HG03460 (cell line): ENCODE data around the gene ASCC3.

Experiments
- ATAC-seq: cut with Tn5 transposase; IDR thresholded peaks from one replicate; pipeline ENCODE4 v1.9.1; 2021; ENCODE audit not compliant: unreplicated experiment

Gene ASCC3

DNA sequence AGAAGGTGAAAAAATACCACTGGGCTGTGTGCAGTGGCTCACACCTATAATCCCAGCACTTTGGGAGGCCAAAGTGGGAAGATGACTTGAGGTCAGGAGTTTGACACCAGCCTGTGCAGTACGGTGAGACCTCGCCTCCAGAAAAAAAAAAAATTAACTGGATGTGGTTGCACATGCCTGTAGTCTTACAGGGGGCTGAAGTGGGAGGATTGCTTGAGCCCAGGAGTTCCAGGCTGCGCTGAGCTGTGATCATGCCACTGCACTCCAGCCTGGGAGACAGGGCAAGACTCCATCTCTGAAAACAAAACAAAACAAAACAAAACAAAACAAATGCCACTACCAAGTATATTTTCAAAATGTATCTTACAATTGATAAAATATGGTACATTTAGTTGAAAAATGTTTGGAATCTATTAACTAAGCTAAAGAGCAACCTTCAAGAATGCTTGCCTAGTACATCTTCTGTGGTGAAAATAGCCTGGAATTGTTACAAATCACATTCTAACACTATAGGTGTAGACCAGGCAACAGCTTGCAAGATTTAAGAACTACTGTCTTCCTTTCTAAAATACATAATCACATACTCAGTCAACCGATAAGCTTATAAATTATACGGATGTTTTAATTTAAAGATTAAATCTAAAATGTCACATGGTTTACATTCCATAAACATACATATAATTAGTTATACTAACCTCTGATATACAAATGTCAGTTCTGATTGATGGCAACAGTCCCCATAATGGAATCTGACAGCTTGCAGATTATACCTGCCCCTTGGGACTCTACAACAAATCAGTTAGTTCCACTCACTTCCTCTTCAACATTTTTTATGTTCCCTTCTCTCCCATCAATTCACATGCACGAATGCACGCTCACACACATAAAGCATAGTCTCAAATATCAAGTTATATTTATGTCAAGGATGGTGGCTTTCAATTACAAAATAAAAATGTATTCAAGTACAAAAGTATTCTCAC, 150.8 kb downstream of the ASCC3 start:
- ATAC-seq = no peak

DNA sequence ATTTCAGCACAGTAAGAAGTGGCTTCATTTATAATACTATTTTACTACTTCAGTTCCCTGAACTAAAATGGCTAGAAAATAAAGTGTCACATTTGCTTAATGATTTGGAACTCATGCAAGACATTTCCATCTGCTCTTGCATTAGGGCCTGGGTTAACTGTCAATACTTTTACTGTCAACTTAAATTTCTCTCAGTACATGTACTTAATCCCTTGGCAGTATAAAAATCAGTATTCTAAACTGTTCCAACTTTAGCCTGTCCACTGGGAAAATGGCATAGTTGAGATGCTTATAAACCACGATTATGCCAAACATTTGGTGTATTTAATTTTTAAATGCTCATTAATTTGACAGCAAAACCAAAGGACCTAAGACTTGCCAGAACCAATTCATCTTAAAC, 154.5 kb downstream of the ASCC3 start:
- no peak for ATAC-seq

- no peak for ATAC-seq
Observed at GRCh38 chr6:100724696-100725095, 156.4 kb downstream of the ASCC3 start.

- ATAC-seq = no peak
Observed at GRCh38 chr6:100724222-100724621, 156.9 kb downstream of the ASCC3 start.

DNA sequence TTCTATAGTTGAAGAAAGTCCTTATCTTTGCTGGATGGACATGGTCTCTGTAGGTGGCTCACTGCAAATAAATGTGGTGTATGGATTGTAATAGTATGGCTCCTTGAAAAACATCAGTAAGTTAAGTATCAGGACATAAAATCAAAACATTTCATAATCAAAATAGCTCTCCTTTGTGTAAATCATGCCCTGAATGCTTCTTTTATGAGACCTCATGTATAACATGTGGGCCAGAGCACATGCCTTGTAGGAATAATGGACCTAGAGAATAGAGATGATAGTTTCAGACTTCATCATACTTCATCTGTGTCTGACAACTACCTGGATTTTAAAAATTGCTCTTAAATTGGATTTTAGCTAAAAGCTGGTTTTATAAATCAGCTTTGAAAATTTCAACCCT, 159.9 kb downstream of the ASCC3 start:
- ATAC-seq = no peak

- ATAC-seq = no peak
Observed at GRCh38 chr6:100719883-100720682, 161.0 kb downstream of the ASCC3 start.

GRCh38 chr6:100712997-100713396, 168.1 kb downstream of the ASCC3 start:
- ATAC-seq = no peak

DNA sequence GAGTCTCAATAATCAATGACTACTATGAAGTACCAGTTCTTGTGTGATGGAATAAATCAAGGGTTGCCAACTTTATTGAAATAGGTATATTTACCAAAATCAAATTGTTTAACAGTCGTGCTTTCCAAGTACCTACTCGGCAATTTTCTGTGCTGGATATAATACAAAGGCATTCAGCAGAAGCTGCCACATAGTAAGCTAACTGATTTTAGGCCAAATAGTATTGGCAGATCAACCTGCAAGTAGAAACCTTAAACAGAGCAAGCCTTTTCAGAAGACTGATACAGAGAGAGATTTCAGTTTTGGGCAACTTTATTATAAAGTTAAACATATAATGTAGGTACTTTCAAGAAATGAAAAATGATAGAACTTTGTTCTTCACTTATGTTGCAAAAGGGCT, 174.6 kb downstream of the ASCC3 start:
- ATAC-seq = no peak

DNA sequence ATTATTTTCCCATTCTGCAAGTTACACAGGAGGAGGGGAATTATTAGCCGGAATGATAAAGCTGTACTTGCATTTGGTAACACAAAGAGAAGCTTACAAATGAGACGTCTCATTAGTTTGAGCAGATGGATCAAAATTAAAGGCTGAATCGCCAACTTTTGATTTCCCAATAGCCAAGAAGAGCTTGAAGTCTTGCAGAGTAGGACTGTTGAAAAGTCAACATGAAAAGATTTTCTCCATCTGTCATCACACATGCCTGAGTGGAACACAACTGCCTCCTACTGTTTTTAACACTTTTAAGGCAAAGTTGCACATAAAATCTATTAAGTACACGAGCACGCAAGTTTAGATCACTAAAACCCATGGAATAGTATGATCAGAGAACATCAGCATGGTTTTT, 176.2 kb downstream of the ASCC3 start:
- ATAC-seq = no peak

- ATAC-seq = no peak
Observed at GRCh38 chr6:100701728-100702127, 179.4 kb downstream of the ASCC3 start.

DNA sequence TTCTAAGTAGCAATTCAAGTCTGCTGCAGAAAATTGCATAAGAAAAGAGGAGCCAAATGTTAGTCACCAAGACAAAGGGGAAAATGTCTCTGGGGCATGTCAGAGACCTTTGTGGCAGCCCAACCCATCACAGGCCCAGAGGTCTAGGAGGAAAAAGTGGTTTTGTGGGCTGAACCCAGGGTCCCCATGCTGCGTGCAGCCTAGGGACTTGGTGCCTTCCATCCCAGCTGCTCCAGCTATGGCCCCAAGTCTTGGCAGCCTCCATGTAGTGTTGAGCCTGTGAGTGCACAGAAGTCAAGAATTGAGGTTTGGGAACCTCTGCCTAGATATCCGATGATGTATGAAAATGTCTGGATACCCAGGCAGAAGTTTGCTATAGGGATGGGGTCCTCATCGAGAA, 181.1 kb downstream of the ASCC3 start:
- no peak for ATAC-seq

DNA sequence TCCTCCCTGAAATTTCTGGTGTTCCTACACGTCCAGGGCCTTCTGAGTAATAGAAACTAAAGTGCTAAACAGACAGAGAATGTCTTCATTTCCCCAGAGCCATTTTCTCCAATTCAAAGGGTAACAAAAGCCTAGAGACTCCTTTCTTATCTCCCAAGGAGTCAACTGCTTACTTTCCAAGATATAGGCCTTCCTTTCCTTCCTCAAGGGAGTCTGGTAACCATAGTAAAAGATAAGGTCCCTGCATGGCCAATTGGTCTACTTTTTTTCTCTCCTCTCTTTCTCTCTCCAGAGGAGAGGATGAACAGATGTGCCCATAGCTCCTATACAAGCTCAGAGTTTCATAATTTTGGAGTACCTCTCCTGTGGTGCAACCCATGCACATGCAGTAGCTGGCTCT, 185.7 kb downstream of the ASCC3 start:
- no peak for ATAC-seq

GRCh38 chr6:100693249-100693927, 187.7 kb downstream of the ASCC3 start:
- ATAC-seq = no peak

DNA sequence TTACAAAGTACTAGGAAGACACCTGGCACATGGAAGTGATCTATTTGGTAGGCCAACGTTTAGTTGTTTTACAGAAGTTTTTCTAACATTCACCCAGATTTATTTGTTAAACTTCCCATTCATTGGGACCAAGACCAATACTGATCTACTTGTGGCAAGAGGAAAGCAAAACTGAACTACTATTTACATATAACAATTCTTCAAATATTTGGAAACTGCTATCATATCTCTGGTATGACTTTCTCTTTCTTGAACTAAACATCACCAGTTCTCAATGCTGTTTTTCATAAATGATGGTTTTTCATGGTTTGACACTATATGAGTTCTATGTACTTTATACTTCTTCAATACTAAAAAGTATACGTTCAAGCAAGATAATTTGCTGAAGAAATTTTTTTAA, 189.2 kb downstream of the ASCC3 start:
- no peak for ATAC-seq

DNA sequence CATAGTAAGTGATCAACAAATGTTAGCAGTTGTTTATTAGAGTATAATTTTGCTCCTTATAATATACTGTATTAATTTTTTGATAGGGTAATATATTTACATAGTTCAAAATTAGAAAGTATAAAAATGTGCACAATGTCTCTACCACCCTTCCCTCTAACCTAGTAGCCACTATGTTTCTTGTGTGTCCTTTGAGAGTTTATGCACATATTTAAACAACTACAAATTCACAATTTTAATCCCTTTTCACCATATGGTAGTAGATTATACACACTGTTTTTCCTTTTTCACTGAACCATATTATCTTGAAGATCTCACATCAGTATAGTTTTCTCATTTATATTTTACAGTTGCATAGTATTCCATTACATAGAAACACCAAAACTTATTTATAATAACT, 194.9 kb downstream of the ASCC3 start:
- no peak for ATAC-seq

- no peak for ATAC-seq
Observed at GRCh38 chr6:100685747-100686146, 195.4 kb downstream of the ASCC3 start.

GRCh38 chr6:100680163-100680562, 201.0 kb downstream of the ASCC3 start:
- ATAC-seq = no peak

DNA sequence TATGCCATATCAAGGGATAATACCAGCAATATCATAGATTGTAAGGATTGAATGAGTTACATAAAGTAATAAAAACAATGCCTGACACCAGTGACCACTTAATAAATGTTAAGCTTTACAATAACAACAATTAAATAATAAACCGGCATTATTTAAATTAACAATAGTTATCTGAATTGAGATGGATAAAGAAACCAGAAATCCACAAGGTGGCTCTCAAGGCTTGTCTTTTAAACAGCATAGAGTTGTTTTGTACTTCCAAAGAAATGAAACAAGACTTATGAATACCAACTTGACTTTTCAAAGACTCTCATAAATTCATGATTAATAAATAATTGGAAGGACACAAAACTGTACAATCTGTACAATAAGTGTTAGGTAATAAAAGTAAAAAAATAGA, 203.1 kb downstream of the ASCC3 start:
- no peak for ATAC-seq

GRCh38 chr6:100677240-100677639, 203.9 kb downstream of the ASCC3 start:
- no peak for ATAC-seq

GRCh38 chr6:100673641-100674040, 207.5 kb downstream of the ASCC3 start:
- ATAC-seq = no peak

GRCh38 chr6:100671740-100672139, 209.4 kb downstream of the ASCC3 start:
- ATAC-seq = no peak
